RWPE1 (cell line): ENCODE results near the gene PHF14.

Experiments used
- CTCF ChIA-PET: fragments of 350-600 bp; sonication (Branson Sonifier 250); formaldehyde crosslinking; extraction: SDS; loops from one replicate; lab custom pipeline; 2021; lab: Yijun Ruan, JAX
- POLR2A ChIA-PET: fragments of 400-600 bp; formaldehyde crosslinking; extraction: SDS; loops from one replicate; lab custom pipeline; 2020; ENCODE audit warnings: antibody characterized with exemption; ENCODE audit not compliant: low non-redundant PET; lab: Yijun Ruan, JAX
- DNase-seq: peaks from one replicate; pipeline ENCODE4 v3.0.0; 2012; ENCODE audit warnings: low spot score
- H3K27ac ChIP-seq: fragments of 450-650 bp; 2 replicates; pipeline ENCODE4 v1.5.1; 2017
- CTCF ChIP-seq: fragments of 450-650 bp; conservative IDR thresholded peaks from 2 replicates; pipeline ENCODE4 v1.5.1; 2017; ENCODE audit warnings: low read depth, mild to moderate bottlenecking

Gene PHF14

GRCh38 chr7:11217848-11218565 lies 244.3 kb downstream of the PHF14 start:
- TF ChIP-seq CTCF: no peak
- ChIA-PET CTCF (no interaction called here), POLR2A (no interaction called here)
- no peak overlapping the region for H3K27ac ChIP-seq
- no peak for DNase-seq
